Measurements from ENCODE around the gene DFFB.

Gene DFFB

DNA sequence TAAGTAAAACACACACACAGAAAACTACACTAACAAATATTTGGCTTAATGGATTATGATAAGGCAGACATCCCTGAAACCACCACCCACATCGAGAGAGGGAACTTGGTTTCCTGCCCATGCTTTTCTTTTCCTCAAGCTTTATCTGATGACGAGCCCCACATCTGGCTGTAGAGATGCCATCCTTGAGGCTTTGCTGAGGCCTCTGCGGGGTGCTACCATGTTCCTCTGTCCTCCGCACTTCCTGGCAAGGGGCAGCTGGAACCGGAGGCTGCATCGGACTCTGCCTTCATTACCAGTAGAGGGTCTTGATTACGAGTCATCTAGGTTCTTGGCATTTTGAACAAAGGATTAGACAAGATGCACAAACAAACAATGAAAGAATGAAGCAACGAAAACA, 64.5 kb downstream of the DFFB start:
- no peak for DNase-seq
- TF ChIP-seq GATA1 (IDR thresholded peaks at IDR 0.05; ENCODE audit: low read depth, low read length) (no peak), POLR2A (IDR thresholded peaks at IDR 0.05; ENCODE audit: low read length) (no peak)

DNA sequence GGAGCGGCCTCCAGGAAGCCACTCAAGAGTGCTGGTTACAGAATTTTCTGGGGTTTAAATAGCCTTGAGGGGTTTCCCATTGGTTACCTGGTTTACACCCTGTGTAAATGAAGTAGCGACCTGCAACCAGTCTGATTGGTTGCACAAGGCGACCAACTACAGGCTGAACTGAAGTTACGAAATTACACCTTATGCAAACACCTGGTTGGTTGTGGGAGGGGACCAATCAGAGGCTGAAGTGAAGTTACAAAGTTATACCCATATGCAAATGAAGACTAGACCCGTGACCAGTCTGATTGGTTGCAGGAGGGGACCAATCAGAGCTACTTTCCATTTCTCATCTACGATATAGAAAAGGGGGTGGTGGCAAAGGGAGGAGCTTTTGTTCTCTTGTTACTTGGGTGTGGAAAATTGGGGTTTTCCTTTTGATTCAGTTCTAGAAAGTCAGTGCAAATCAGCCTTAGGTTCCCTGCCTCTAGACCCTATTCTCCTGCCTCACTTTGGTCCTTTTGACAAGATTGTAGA, 65.0 kb downstream of the DFFB start:
- no peak for TF ChIP-seq POLR2A (IDR thresholded peaks at IDR 0.05; ENCODE audit: low read length)
- TF ChIP-seq GATA1 (IDR thresholded peaks at IDR 0.05; ENCODE audit: low read depth, low read length): no peak
- DNase-seq: no peak

DNA sequence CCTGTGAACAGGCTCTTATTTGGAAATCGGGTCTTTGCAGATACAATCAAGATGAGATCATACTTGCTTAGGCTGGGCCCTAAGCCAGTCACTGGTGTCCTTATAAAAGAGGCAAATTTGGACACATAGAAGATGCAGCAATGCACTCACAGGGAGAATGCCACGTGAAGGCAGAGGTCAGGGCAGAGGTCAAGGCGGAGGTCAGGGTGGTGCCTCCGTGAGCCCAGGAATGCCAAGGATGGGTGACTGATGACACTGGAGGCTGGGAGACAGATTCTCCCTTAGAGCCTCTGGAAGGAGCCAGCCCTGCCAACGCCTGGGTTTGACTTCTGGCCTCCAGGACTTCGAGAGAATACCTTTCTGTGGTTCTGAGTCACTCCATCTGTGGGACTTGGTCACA, 65.6 kb downstream of the DFFB start:
- TF ChIP-seq GATA1 (IDR thresholded peaks at IDR 0.05; ENCODE audit: low read depth, low read length) (no peak), POLR2A (IDR thresholded peaks at IDR 0.05; ENCODE audit: low read length) (no peak)
- no peak for DNase-seq

DNA sequence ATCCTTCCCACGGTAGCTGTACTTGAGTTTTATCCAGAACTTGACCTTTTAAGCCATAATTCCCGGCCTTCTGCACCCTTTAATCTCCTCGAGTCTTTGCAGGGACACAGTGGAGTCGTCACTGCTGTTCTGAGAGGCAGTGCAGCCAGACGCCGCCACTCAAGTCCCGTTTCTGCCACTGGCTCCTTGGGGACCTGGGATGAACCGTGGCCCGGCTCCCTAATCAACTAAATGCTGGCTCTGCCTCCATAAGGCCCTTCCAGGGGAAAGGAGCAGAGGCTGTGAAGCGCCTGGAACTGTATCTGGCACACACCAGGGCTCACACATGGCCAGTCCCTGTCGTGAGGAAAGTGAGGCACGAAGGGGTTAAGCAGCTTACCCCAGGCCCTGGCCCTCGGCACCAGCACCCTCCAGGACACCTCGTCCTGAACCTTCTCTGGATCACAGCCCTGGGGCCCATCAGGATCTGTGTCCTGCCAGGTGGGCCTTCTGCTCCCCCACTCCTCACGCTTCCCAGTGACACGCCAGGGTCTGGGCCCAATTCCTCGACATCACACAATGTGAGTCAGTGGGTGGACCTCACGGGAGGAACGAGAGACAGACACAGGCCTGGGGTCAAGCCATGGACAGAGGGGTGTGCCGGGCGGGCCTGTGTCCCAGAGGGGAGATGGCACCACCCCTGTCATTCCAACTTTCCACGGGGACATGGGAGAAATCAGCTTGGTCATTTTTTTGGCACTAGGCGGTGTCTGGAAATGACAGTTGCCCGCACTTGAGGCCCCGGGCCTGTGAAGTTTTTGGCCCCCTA, 66.3 kb downstream of the DFFB start:
- DNase-seq: no peak
- no peak for TF ChIP-seq GATA1 (IDR thresholded peaks at IDR 0.05; ENCODE audit: low read depth, low read length)
- no peak for TF ChIP-seq POLR2A (IDR thresholded peaks at IDR 0.05; ENCODE audit: low read length)

DNA sequence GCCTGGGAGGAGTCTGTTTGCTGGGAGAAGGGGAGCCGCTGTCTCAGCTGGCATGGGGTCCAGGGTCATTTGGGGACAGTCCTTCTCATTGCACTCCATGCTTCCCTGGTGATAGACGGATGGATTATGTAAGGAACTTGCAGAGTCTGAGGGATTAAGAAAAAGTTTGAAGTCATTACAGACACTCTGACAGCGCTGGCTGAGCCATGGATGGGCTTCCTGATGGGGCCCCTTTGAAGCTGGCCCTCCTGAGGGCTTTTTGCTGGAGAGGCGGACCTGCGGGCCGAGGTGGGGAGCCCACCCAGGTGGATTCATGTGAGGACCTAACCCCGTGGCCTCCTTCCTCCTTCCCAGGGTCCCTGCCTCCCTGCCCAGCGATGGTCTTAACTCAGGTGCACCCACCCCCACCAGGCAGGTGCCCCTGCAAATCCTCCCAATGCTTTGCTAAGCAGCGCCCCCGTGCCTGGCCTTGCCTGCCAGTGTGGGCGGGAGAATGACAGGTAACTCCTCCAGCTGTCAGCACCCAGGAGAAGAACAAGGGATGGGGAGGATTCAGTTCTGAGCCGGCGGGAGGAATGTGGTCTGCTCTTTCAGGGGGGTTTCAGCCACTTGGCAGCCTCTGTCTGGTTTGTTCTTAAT, 67.0 kb downstream of the DFFB start:
- no peak for TF ChIP-seq GATA1 (IDR thresholded peaks at IDR 0.05; ENCODE audit: low read depth, low read length)
- TF ChIP-seq POLR2A (IDR thresholded peaks at IDR 0.05; ENCODE audit: low read length): no peak
- no peak for DNase-seq

GRCh38 chr1:3924825-3925220, 67.5 kb downstream of the DFFB start:
- TF ChIP-seq GATA1 (IDR thresholded peaks at IDR 0.05; ENCODE audit: low read depth, low read length) (no peak), POLR2A (IDR thresholded peaks at IDR 0.05; ENCODE audit: low read length) (no peak)
- DNase-seq: no peak

- DNase-seq: no peak
- TF ChIP-seq POLR2A (IDR thresholded peaks at IDR 0.05; ENCODE audit: low read length): no peak
- no peak for TF ChIP-seq GATA1 (IDR thresholded peaks at IDR 0.05; ENCODE audit: low read depth, low read length)
These were observed 68.0 kb downstream of the DFFB start for GRCh38 chr1:3925256-3925655.

DNA sequence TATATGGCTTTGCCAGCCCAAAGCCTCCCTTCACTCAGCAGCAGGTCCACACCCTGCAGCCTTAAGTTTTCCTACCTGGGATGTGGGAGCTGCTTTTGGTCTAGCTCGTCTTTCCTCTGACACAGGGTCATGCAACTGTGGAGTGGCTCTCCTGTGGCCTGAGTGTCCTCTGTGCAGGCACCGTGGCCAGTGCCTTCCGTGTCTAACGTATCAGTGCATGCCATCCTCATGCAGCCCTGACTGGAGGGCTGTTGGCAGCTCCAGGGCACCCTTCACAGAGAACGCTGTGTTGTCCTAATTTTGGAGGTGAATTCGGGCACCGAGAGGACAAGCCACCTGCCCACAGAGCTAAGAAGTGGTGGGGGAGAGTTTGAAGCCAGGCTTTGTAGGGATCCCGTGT, 68.5 kb downstream of the DFFB start:
- DNase-seq: no peak
- TF ChIP-seq POLR2A (IDR thresholded peaks at IDR 0.05; ENCODE audit: low read length) (no peak), GATA1 (IDR thresholded peaks at IDR 0.05; ENCODE audit: low read depth, low read length) (no peak)

- peak in 1 of 2 experiments; percentile 62 for DNase-seq
- TF ChIP-seq GATA1 (IDR thresholded peaks at IDR 0.05; ENCODE audit: low read depth, low read length) (no peak), POLR2A (IDR thresholded peaks at IDR 0.05; ENCODE audit: low read length) (no peak)
These were observed 69.7 kb downstream of the DFFB start for GRCh38 chr1:3926956-3927355.

DNA sequence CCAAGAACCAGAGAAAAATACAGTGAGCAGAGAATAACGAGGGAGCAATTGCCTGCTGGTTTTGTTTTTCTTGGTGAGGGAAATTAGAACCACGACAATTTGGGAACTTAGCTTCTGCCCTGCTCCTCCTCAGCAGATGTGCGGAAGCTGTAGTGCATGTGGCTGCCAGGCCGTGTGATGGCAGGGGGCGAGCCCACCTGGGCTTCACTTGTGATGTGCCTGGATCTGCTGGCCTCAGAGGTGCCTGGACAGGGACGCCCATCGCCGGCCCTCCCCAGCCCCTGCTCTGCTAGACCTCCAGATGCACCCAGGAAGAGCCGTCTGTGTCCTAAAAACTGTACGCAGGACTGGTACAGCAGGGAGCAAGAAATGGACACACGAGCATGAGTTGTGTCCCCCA, 71.3 kb downstream of the DFFB start:
- no peak for DNase-seq
- TF ChIP-seq POLR2A (IDR thresholded peaks at IDR 0.05; ENCODE audit: low read length): no peak
- TF ChIP-seq GATA1 (IDR thresholded peaks at IDR 0.05; ENCODE audit: low read depth, low read length): no peak

- peak; percentile 55 to 73 for DNase-seq
- TF ChIP-seq GATA1 (IDR thresholded peaks at IDR 0.05; ENCODE audit: low read depth, low read length): no peak
- TF ChIP-seq POLR2A (IDR thresholded peaks at IDR 0.05; ENCODE audit: low read length): no peak
These were observed 71.8 kb downstream of the DFFB start for GRCh38 chr1:3929126-3929525.

DNA sequence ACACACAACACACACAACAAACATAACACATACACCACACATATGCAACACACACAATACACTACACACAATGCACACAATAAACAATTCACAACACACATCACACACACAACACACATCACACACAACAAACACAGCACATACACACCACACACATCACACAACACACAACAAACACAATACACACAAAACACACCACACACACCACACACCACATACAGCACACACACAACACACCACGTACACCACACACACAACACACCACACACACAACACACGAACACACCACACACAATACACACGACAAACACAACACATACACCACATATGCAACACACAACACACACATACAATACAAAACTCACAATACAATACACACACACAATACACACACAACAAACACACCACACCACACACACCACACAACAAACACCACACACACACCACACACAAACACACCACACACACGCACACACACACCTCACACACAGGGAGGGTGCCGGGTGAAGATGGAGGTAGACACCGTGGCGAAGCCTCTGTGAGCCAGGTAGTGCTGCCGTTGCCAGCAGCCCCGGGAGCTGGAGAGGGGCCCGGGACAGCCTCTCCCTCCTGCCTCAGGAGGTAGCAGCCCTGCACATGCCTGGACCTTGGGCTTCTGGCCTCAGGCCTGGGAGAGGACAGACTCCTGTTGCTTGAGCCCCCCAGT, 73.2 kb downstream of the DFFB start:
- TF ChIP-seq POLR2A (IDR thresholded peaks at IDR 0.05; ENCODE audit: low read length): no peak
- TF ChIP-seq GATA1 (IDR thresholded peaks at IDR 0.05; ENCODE audit: low read depth, low read length): no peak
- peak; percentile 47 to 58 for DNase-seq

DNA sequence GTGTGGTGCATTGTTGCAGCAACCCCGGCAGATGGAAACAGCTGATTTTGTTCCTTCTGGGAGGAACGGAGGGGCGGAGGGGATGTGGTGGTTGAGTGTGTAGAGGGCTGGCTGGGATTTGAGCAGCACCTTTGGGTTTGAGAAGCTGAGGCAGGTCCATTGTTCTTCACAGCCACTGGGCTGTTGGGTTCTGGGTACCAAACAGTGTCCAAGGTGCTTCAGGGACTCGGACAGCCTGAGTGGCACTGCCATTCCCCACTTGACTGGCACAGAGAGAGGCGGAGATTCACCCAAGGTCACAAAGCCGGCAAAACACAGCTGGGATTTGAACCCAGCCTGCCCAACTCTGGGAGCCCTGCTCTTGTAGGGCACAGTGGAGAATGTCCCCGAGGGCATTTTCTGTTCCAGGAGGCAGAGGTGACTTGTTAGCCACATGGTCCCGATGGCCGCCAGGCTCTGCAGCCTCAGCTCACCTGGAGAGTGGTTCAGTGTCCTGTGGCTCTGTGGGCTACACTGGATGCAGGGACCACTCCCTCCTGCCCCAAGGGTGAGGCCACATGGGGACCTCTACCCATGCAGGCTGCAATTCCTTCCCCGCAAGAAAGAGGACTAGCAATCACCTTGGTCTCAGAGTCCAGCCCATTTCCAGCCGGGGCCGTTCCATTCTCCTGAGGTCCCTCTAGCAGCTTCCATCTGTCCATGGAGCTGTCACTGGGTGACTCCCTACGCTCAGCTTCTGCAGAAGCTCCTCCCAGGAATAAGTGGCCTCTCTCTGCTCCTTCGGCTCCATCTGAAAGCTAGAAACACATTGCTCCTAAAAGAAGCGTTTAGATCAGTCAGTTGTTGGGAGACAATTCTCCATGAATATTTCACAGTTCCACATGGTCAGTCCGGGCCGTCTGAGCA, 74.0 kb downstream of the DFFB start:
- TF ChIP-seq GATA1 (IDR thresholded peaks at IDR 0.05; ENCODE audit: low read depth, low read length) (no peak), POLR2A (IDR thresholded peaks at IDR 0.05; ENCODE audit: low read length) (no peak)
- no peak for DNase-seq
